ENCODE measurements around the gene FSD2. TPM values are rescaled to one million over a fixed set of nuclear protein-coding genes. Genes with fewer than 3 reads are reported as not detected.

Gene FSD2
- total and polyA plus RNA-seq, 2 of the 8 experiments (the other 6 are each of a cell fraction or from before 2014, with no cell fraction given) = 0.02 TPM; not detected in 1

DNA sequence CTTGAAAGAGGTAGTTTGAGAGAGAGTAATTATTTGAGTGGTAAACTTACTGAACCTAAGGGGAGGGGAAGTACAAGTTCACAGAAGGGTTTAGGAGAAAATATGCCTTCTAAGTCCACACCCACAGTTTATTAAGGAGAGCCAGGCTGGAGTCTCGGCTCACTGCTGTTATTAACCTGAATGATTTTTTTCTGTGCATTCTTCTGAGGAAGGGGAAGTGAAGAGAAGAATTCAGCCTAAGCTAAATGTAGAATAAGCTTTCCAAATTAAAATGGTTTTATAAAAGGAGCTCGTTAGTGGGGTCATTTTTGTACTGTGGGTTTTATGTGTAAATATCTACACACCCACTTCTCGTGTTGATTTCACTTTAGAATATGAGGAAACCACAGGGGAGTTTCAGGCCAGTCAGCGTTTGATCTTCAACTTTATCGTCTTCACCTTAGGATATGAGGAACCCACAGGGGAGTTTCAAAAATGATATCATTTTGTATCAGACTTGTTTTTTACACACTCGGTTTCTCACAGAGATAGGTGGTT lies 5.1 kb upstream of the FSD2 start (continued):
- no peak for TF ChIP-seq RNF2 (IDR thresholded peaks at IDR 0.05; ENCODE audit: borderline replicate concordance, low read depth, low read length, missing control alignments, poor library complexity, severe bottlenecking)
- no peak for TF ChIP-seq SP2 (IDR thresholded peaks at IDR 0.05; ENCODE audit: low read length)
- no peak for TF ChIP-seq SIN3A (conservative IDR thresholded peaks at IDR 0.05 in 1 of 2, IDR thresholded peaks at IDR 0.05 in 1 of 2; ENCODE audit: low read depth in 1 of 2, low read length in 2 of 2)
- no peak for TF ChIP-seq NANOG (IDR thresholded peaks at IDR 0.05; ENCODE audit: insufficient read depth, low read depth, low read length, poor library complexity, severe bottlenecking)
